K562 (cell line): Measurements from ENCODE around the gene SNX9. TPM values are rescaled to one million over a fixed set of nuclear protein-coding genes. Genes with fewer than 3 reads are reported as not detected.

Experiments
- ATAC-seq: fragments of 200-7000 bp; cut with Tn5 transposase; 3 replicates; pipeline ENCODE4 v1.9.1; 2020; ENCODE audit warnings: moderate library complexity
- BruUV-seq: library from RNA; stranded (reverse); fragments of 400-500 nt; replicated peaks from 2 replicates; lab custom pipeline; 2021; lab: Mats Ljungman, UMichigan
- CTCF ChIA-PET: fragments of 300-600 bp; formaldehyde crosslinking; extraction: SDS; loops from one replicate; lab custom pipeline; 2021; ENCODE audit warnings: low intra/inter-chr PET ratio; lab: Yijun Ruan, JAX
- POLR2A ChIA-PET: fragments of 300-600, 350-650 bp; sonication (Branson Sonifier 250); formaldehyde crosslinking; extraction: SDS; loops from one replicate; lab custom pipeline; 2021; ENCODE audit warnings: antibody characterized with exemption, inconsistent platforms; lab: Yijun Ruan, JAX
- DNase-seq, 4 experiments: peaks; one replicate each; pipeline versions ENCODE4 v3.0.0 to v3.0.0-alpha.2; 2011 to 2018; ENCODE audit warnings: low spot score in 3 of 4, mixed read lengths in 3 of 4; ENCODE audit errors: extremely low read depth in 1 of 4
- FAIRE-seq: peaks from 2 replicates; lab custom pipeline; 2011; peaks lifted over from hg19 to GRCh38; lab: Jason Lieb, UNC
- H2AFZ ChIP-seq: 2 replicates; pipeline ENCODE4 v1.6.0; 2011; ENCODE audit warnings: low read depth, low read length, control low read depth, inconsistent platforms
- H3K27ac ChIP-seq: fragments of 200-600 bp; 3 replicates; pipeline ENCODE4 v1.8.0; 2011; ENCODE audit warnings: low read depth, mild to moderate bottlenecking, control low read depth, inconsistent platforms, low read length, moderate library complexity, mixed read lengths; ENCODE audit errors: extremely low read depth
- H3K27me3 ChIP-seq, 2 experiments: fragments of 300-600 bp in 1 of 2; 2 replicates in 1 of 2; 3 replicates in 1 of 2; pipeline versions ENCODE4 v1.6.0 to v1.8.0; 2011; ENCODE audit warnings: inconsistent platforms in 2 of 2, low read length in 2 of 2, mild to moderate bottlenecking in 1 of 2, mixed read lengths in 1 of 2, moderate library complexity in 1 of 2; ENCODE audit not compliant: control insufficient read depth in 2 of 2, insufficient read depth in 2 of 2
- H3K36me3 ChIP-seq: fragments of 300-600 bp; 3 replicates; pipeline ENCODE4 v1.8.0; 2011; ENCODE audit warnings: mild to moderate bottlenecking, low read length, inconsistent platforms; ENCODE audit not compliant: control insufficient read depth, insufficient read depth
- H3K4me1 ChIP-seq, 2 experiments: fragments of 200-600 bp in 1 of 2; replicated peaks in 1 of 2; 2 replicates in 1 of 2; 3 replicates in 1 of 2; pipeline versions ENCODE4 v1.5.1 to v1.8.0; 2011; ENCODE audit warnings: inconsistent platforms in 2 of 2, low read length in 2 of 2, mild to moderate bottlenecking in 1 of 2, mixed read lengths in 1 of 2, moderate library complexity in 1 of 2; ENCODE audit not compliant: control insufficient read depth in 2 of 2, insufficient read depth in 2 of 2
- H3K4me2 ChIP-seq: 2 replicates; pipeline ENCODE4 v1.6.1; 2011; ENCODE audit warnings: low read length, control low read depth, inconsistent platforms, mixed read lengths; ENCODE audit not compliant: insufficient read depth
- H3K4me3 ChIP-seq: fragments of 200-600 bp; sonication (generic), shearing (Covaris generic); 2 replicates; pipeline ENCODE4 v1.5.1; 2016; ENCODE audit warnings: control low read depth, inconsistent platforms
- H3K79me2 ChIP-seq: fragments of 200-600 bp; 3 replicates; pipeline ENCODE4 v1.8.0; 2011; ENCODE audit warnings: low read length, inconsistent platforms; ENCODE audit not compliant: control insufficient read depth, insufficient read depth
- H3K9ac ChIP-seq, 2 experiments: 2 replicates each; pipeline versions ENCODE4 v1.6.0 to v1.6.1; 2011; ENCODE audit warnings: low read depth in 2 of 2, low read length in 2 of 2, control low read depth in 1 of 2, inconsistent platforms in 1 of 2, mild to moderate bottlenecking in 1 of 2, mixed read lengths in 1 of 2; ENCODE audit not compliant: insufficient read depth in 1 of 2
- H3K9me1 ChIP-seq: one replicate; pipeline ENCODE4 v1.6.0; 2011; ENCODE audit warnings: inconsistent platforms, mild to moderate bottlenecking, low read length, moderate library complexity; ENCODE audit not compliant: control insufficient read depth, insufficient read depth
- H3K9me3 ChIP-seq: replicated peaks from 2 replicates; pipeline ENCODE4 v1.5.1; 2011; ENCODE audit warnings: low read depth, low read length, inconsistent platforms; ENCODE audit not compliant: control insufficient read depth, insufficient read depth
- H4K20me1 ChIP-seq: replicated peaks from 2 replicates; pipeline ENCODE4 v1.6.1; 2011; ENCODE audit warnings: low read length, inconsistent platforms, mixed read lengths; ENCODE audit not compliant: control insufficient read depth, insufficient read depth
- ATF3 ChIP-seq, 2 experiments: fragments of 450-650 bp in 1 of 2; sonication (generic) in 1 of 2; formaldehyde crosslinking in 1 of 2; IDR thresholded peaks in 1 of 2; conservative IDR thresholded peaks in 1 of 2; 2 replicates each; pipeline versions ENCODE4 v1.6.1 to v1.8.1; 2016 to 2023; ENCODE audit warnings: mild to moderate bottlenecking in 2 of 2, moderate library complexity in 2 of 2, inconsistent platforms in 1 of 2, missing genetic modification reagents in 1 of 2
- CAMTA2 ChIP-seq: fragments of 250-450 bp; sonication (Bioruptor Pico); conservative IDR thresholded peaks from 2 replicates; pipeline ENCODE4 v1.5.1; 2022
- GTF2E2 ChIP-seq: fragments of 200-800 bp; sonication (Bioruptor generic); IDR thresholded peaks from 2 replicates; pipeline ENCODE4 v1.6.1; 2016; ENCODE audit warnings: missing genetic modification characterization, missing compliant biosample characterization
- HDAC6 ChIP-seq: IDR thresholded peaks from 2 replicates; pipeline ENCODE4 v1.6.1; 2012; ENCODE audit warnings: low read depth, mild to moderate bottlenecking, control low read depth, inconsistent platforms, low read length, moderate library complexity
- KDM1A ChIP-seq, 2 experiments: fragments of 450-650 bp; IDR thresholded peaks; 2 replicates each; pipeline ENCODE4 v1.6.1; 2016; ENCODE audit warnings: mild to moderate bottlenecking in 2 of 2
- NFXL1 ChIP-seq: fragments of 450-650 bp; formaldehyde crosslinking; IDR thresholded peaks from 2 replicates; pipeline ENCODE4 v1.4.0; 2021; ENCODE audit warnings: mild to moderate bottlenecking
- RBFOX2 ChIP-seq: fragments of 200-400 bp; formaldehyde crosslinking; IDR thresholded peaks from 2 replicates; pipeline ENCODE4 v1.6.1; 2017; ENCODE audit warnings: low read depth, mild to moderate bottlenecking, low read length, moderate library complexity
- RCOR1 ChIP-seq, 2 experiments: IDR thresholded peaks; 2 replicates each; pipeline ENCODE4 v1.6.1; 2012; ENCODE audit warnings: low read depth in 2 of 2, low read length in 2 of 2, borderline replicate concordance in 1 of 2, improper control_type of control experiment in 1 of 2
- SMARCB1 ChIP-seq: IDR thresholded peaks from 2 replicates; pipeline ENCODE4 v1.6.1; 2011; ENCODE audit warnings: improper control_type of control experiment, low read depth; ENCODE audit not compliant: insufficient read length
- USF2 ChIP-seq: sonication (generic); formaldehyde crosslinking; IDR thresholded peaks from 2 replicates; pipeline ENCODE4 v1.5.0; 2020; ENCODE audit warnings: missing genetic modification reagents
- VEZF1 ChIP-seq: fragments of 200-800 bp; sonication (Bioruptor generic); IDR thresholded peaks from 2 replicates; pipeline ENCODE4 v1.6.1; 2017; ENCODE audit warnings: missing genetic modification characterization, missing compliant biosample characterization
- ZNF174 ChIP-seq: fragments of 250-450 bp; sonication (Bioruptor Pico); IDR thresholded peaks from 2 replicates; pipeline ENCODE4 v1.4.0; 2020; ENCODE audit warnings: mild to moderate bottlenecking
- ZNF354B ChIP-seq: fragments of 250-450 bp; sonication (Bioruptor Pico); IDR thresholded peaks from 2 replicates; pipeline ENCODE4 v1.4.0; 2020
- WGBS: fragments of 100-300 bp; shearing (Covaris generic); methylation state at CpG from one replicate; pipeline ENCODE4 v1.1.6; 2016; ENCODE audit warnings: low coverage, mixed read lengths; ENCODE audit not compliant: insufficient coverage; ENCODE audit errors: missing lambda C conversion rate; 5-methylcytosine and 5-hydroxymethylcytosine counted together
- in situ Hi-C: fragments of 300-500 bp; cut with MboI; formaldehyde crosslinking; loops from 4 replicates; pipeline ENCODE4 v1.15.0; 2018; ENCODE audit warnings: inconsistent platforms, mixed read lengths
- intact Hi-C: fragments of 100-400 bp; cut with micrococcal nuclease; formaldehyde crosslinking; loops from 2 replicates; pipeline ENCODE4 v1.14.2; 2022
- polyA plus RNA-seq, 8 experiments: library from polyadenylated mRNA; depleted of rRNA in 4 of 8; stranded (reverse) in 5 of 8; unstranded in 3 of 8; fragments of >200 nt; fragmentation: Nextera tagmentation in 2 of 8; fragmentation: Illumina TruSeq in 1 of 8; extraction: Ambion mirVana in 2 of 8; extraction: Trizol in 1 of 8; gene quantifications; 2 replicates each; pipeline versions ENCODE4 v1.2.1 to v1.2.3, GENCODE V29; 2011 to 2014; ENCODE audit warnings: inconsistent platforms in 1 of 8, missing spikeins in 1 of 8
- total RNA-seq, 7 experiments: library from RNA; depleted of rRNA in 6 of 7; stranded (reverse); fragments of >200 nt in 6 of 7; fragmentation: Illumina TruSeq in 2 of 7; extraction: Trizol in 2 of 7; gene quantifications; 2 replicates each; pipeline versions ENCODE4 v1.2.1 to v1.2.3, GENCODE V29; 2011 to 2021; ENCODE audit warnings: low replicate concordance in 1 of 7
- TF ChIP-seq, protein P1 (sequence below): fragments of 250-450 bp; sonication (Bioruptor Pico); IDR thresholded peaks from 2 replicates; pipeline ENCODE4 v1.8.0; 2021; ENCODE audit warnings: moderate library complexity, mild to moderate bottlenecking, inconsistent platforms
- TF ChIP-seq, protein P2 (sequence below): fragments of 450-650 bp; IDR thresholded peaks from 2 replicates; pipeline ENCODE4 v1.6.1; 2017; ENCODE audit warnings: mild to moderate bottlenecking, moderate library complexity

The SNX9 gene
- total and polyA plus RNA-seq, 9 of the 15 experiments (the other 6 are each of a cell fraction or from before 2014, with no cell fraction given): 6.0 to 81.7 (median 57.1) TPM

DNA sequence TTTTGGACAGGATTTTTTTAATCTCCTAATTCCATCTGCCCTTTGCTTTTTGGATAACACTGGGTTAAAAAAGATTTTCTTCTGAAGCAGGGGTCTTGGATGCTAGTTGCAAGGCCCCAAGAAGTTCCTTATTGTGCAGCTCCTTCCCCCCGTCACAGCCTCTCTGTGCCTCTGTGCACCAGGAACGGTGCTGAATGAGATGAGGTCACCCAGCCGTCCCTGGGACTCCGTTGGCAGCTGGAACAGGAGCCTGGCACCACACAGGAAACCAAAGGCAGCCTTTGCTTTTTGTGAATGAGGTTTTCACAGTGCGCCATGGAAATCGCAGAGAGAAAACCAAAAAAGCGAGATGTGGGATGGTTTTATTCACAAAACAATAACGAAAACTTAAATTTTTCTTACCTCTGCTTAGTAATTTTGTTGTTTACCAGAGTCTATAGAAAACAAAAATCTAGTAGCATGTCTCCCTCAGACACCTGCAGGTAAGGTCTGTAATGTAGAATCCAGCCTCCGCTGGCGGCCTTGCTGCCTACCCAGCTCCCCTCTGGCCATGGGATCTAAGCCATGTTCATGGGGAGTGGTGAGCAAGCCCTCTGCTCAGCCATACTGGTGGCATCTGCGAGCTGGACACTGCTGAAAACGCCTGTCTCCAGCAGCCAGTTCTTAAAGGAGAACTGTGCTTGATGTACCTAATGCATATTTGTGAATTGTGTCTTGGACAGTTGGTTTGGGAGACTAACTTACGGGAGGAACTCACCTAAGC lies 118.2 kb downstream of the SNX9 start:
- no peak overlapping the region for H3K9ac ChIP-seq
- peaks cover 0 to 4% of the 10 kb centered on the region in 2 experiments; a peak in 3 of 5 replicates for H3K4me1 ChIP-seq
- no peak overlapping the region for H3K4me3 ChIP-seq
- DNase-seq: no peak
- no peaks in the 10 kb centered on the region for H3K27me3 ChIP-seq
- CTCF ChIA-PET: no interaction called here
- H3K9me1 ChIP-seq: no peaks in the 10 kb centered on the region
- no peak for FAIRE-seq
- ATAC-seq: no peak
- 93% methylated on average over 13 of the region's 13 CpGs for WGBS
- POLR2A ChIA-PET: interaction anchor here (1.1 to 1.2 kb wide), 2 partner anchors 13 to 15 kb away, joined by 3 to 4 read pairs; no protein-coding TSS in a partner anchor
- H3K27ac ChIP-seq: no peak overlapping the region
- BruUV-seq: no TSS peak
- H3K79me2 ChIP-seq: no peaks in the 10 kb centered on the region
- intact Hi-C loops: loop anchor here (10.0 kb wide), 1 partner anchor 626 kb away; no protein-coding TSS in a partner anchor
- no peaks in the 10 kb centered on the region for H3K9me3 ChIP-seq
- H2AFZ ChIP-seq: no peak overlapping the region
- no peaks in the 10 kb centered on the region for H4K20me1 ChIP-seq
- in situ Hi-C loops: no loop called here
- peaks cover 95% of the 10 kb centered on the region for H3K36me3 ChIP-seq
- H3K4me2 ChIP-seq: no peak overlapping the region
- TF ChIP-seq RBFOX2: no peak
- TF ChIP-seq HDAC6: no peak
- no peak for TF ChIP-seq ZNF174
- TF ChIP-seq KDM1A (IDR thresholded peaks at IDR 0.05): no peak
- TF ChIP-seq, protein P1, sequence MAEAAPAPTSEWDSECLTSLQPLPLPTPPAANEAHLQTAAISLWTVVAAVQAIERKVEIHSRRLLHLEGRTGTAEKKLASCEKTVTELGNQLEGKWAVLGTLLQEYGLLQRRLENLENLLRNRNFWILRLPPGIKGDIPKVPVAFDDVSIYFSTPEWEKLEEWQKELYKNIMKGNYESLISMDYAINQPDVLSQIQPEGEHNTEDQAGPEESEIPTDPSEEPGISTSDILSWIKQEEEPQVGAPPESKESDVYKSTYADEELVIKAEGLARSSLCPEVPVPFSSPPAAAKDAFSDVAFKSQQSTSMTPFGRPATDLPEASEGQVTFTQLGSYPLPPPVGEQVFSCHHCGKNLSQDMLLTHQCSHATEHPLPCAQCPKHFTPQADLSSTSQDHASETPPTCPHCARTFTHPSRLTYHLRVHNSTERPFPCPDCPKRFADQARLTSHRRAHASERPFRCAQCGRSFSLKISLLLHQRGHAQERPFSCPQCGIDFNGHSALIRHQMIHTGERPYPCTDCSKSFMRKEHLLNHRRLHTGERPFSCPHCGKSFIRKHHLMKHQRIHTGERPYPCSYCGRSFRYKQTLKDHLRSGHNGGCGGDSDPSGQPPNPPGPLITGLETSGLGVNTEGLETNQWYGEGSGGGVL (CRISPR knock-in tag): no peak
- TF ChIP-seq USF2 (CRISPR knock-in tag): no peak
- TF ChIP-seq VEZF1: no peak
- TF ChIP-seq NFXL1 (CRISPR knock-in tag): no peak
- TF ChIP-seq CAMTA2: no peak
- TF ChIP-seq GTF2E2 (tag): no peak
- TF ChIP-seq, protein P2, sequence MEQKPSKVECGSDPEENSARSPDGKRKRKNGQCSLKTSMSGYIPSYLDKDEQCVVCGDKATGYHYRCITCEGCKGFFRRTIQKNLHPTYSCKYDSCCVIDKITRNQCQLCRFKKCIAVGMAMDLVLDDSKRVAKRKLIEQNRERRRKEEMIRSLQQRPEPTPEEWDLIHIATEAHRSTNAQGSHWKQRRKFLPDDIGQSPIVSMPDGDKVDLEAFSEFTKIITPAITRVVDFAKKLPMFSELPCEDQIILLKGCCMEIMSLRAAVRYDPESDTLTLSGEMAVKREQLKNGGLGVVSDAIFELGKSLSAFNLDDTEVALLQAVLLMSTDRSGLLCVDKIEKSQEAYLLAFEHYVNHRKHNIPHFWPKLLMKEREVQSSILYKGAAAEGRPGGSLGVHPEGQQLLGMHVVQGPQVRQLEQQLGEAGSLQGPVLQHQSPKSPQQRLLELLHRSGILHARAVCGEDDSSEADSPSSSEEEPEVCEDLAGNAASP: no peak
- no peak for TF ChIP-seq RCOR1 (IDR thresholded peaks at IDR 0.05; ENCODE audit: borderline replicate concordance in 1 of 2, low read depth in 2 of 2, low read length in 2 of 2)
- TF ChIP-seq ZNF354B: no peak
- TF ChIP-seq SMARCB1: no peak
- TF ChIP-seq ATF3 (IDR thresholded peaks at IDR 0.05): no peak
- no peak for TF ChIP-seq ATF3 (CRISPR knock-in tag; conservative IDR thresholded peaks at IDR 0.05)
